Glutamatergic neuron (in vitro differentiated cells): ENCODE measurements around the gene ACKR1. TPM values are rescaled to one million over a fixed set of nuclear protein-coding genes. Genes with fewer than 3 reads are reported as not detected.

Experiments used
- DNase-seq: peaks from one replicate; pipeline ENCODE4 v3.0.0; 2022
- H3K27ac Mint-ChIP-seq: one replicate; pipeline ENCODE4 v1.8.0; 2020; ENCODE audit warnings: mild to moderate bottlenecking, mixed read lengths, inconsistent platforms; ENCODE audit not compliant: unreplicated experiment
- H3K27me3 Mint-ChIP-seq: one replicate; pipeline ENCODE4 v1.8.0; 2020; ENCODE audit warnings: mild to moderate bottlenecking, moderate library complexity, mixed read lengths, inconsistent platforms; ENCODE audit not compliant: unreplicated experiment
- H3K36me3 Mint-ChIP-seq: one replicate; pipeline ENCODE4 v1.8.0; 2020; ENCODE audit warnings: mild to moderate bottlenecking, mixed read lengths, inconsistent platforms; ENCODE audit not compliant: unreplicated experiment
- H3K4me1 Mint-ChIP-seq: one replicate; pipeline ENCODE4 v1.8.0; 2020; ENCODE audit warnings: mild to moderate bottlenecking, low read depth, mixed read lengths, inconsistent platforms; ENCODE audit not compliant: unreplicated experiment
- H3K4me3 Mint-ChIP-seq: one replicate; pipeline ENCODE4 v1.8.0; 2020; ENCODE audit warnings: mild to moderate bottlenecking, mixed read lengths, inconsistent platforms; ENCODE audit not compliant: unreplicated experiment
- H3K9me3 Mint-ChIP-seq: one replicate; pipeline ENCODE4 v1.8.0; 2020; ENCODE audit warnings: mild to moderate bottlenecking, moderate library complexity, mixed read lengths, inconsistent platforms; ENCODE audit not compliant: unreplicated experiment
- long read RNA-seq: library from polyadenylated mRNA; unstranded; transcript quantifications from one replicate; pipeline ENCODE4 v2.0.0, GENCODE V29; 2020; ENCODE audit not compliant: unreplicated experiment
- total RNA-seq: library from RNA; stranded (reverse); fragmentation: NEBNext Ultra II Directional; extraction: Animal tissue kit (Norgen Biotek cat#: 25700); gene quantifications from one replicate; pipeline ENCODE4 v1.2.1, GENCODE V29; 2021; ENCODE audit not compliant: unreplicated experiment
- TF ChIP-seq, protein P1 (sequence below): fragments of 200-600 bp; sonication (generic); IDR thresholded peaks from one replicate; pipeline ENCODE4 v1.5.0; 2021; ENCODE audit not compliant: partially characterized antibody, unreplicated experiment

The ACKR1 gene, protein sequence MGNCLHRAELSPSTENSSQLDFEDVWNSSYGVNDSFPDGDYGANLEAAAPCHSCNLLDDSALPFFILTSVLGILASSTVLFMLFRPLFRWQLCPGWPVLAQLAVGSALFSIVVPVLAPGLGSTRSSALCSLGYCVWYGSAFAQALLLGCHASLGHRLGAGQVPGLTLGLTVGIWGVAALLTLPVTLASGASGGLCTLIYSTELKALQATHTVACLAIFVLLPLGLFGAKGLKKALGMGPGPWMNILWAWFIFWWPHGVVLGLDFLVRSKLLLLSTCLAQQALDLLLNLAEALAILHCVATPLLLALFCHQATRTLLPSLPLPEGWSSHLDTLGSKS
- 13.5 TPM for total RNA-seq
- long read RNA-seq, partial matches to known transcripts = 0 of 2 reads
- long read RNA-seq, other reads (novel, unspliced or antisense) = 0 of 2 reads

- DNase-seq = no peak
- Mint-ChIP-seq H3K36me3 (peaks cover 10% of the 10 kb centered on the region), H3K9me3 (peaks cover 18% of the 10 kb centered on the region), H3K4me3 (no peak within 1 kb of the TSS), H3K27ac (peak within 1 kb of the TSS; percentile 49), H3K4me1 (peaks cover 44% of the 10 kb centered on the region), H3K27me3 (peaks cover 21% of the 10 kb centered on the region)
- TF ChIP-seq, protein P1, sequence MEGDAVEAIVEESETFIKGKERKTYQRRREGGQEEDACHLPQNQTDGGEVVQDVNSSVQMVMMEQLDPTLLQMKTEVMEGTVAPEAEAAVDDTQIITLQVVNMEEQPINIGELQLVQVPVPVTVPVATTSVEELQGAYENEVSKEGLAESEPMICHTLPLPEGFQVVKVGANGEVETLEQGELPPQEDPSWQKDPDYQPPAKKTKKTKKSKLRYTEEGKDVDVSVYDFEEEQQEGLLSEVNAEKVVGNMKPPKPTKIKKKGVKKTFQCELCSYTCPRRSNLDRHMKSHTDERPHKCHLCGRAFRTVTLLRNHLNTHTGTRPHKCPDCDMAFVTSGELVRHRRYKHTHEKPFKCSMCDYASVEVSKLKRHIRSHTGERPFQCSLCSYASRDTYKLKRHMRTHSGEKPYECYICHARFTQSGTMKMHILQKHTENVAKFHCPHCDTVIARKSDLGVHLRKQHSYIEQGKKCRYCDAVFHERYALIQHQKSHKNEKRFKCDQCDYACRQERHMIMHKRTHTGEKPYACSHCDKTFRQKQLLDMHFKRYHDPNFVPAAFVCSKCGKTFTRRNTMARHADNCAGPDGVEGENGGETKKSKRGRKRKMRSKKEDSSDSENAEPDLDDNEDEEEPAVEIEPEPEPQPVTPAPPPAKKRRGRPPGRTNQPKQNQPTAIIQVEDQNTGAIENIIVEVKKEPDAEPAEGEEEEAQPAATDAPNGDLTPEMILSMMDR = no peak
Measured at GRCh38 chr1:159204161-159205141, at the start of gene ACKR1. TSS of gene ACKR1 (plus strand) at chr1:159204875. CDS start at chr1:159204960, 85 bp downstream.

DNA sequence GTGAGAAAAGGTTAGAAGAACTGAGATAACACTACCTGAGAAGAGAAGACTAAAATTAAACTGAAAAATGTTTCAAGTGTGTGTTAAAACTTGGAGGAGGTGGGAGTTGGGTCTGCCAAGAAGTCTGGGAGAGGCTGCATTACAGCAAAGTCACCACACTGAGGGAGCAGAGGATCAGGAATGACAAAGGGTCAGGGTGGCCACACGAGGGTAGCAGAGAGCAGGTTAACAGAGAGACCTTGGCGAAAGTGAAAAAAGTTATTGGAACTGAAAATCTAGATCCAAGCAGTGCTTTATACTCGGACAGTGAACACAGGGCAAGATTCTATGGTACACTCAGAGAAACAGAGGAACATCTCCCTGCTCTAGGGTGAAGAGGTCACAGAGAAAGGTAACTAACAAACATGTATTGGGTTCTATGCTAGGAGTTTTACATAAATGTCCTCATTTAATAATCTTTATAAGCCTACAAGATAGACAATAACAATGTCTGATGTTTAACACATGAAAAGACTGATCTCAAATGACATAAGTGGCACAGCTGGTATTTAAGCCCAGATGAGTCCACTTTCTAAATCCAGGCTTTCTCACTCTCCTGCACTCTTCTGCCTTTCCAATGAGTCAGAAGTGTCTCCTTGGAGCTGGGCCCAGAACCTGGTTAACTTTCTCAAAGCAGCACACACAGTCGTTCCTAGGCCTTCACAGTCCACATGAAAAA, 43.5 kb upstream of the ACKR1 start:
- Mint-ChIP-seq H3K36me3 (peaks cover 5% of the 10 kb centered on the region), H3K4me1 (peaks cover 12% of the 10 kb centered on the region), H3K4me3 (peak overlapping the region; percentile 26), H3K27ac (no peak overlapping the region), H3K27me3 (peaks cover 4% of the 10 kb centered on the region), H3K9me3 (peaks cover 5% of the 10 kb centered on the region)
- TF ChIP-seq, protein P1 = peak; percentile 86
- peak; percentile 80 for DNase-seq

GRCh38 chr1:159161719-159162026, 43.0 kb upstream of the ACKR1 start:
- TF ChIP-seq, protein P1 = no peak
- Mint-ChIP-seq H3K4me1 (peaks cover 12% of the 10 kb centered on the region), H3K9me3 (peaks cover 4% of the 10 kb centered on the region), H3K4me3 (no peak overlapping the region), H3K36me3 (peaks cover 5% of the 10 kb centered on the region), H3K27ac (no peak overlapping the region), H3K27me3 (peaks cover 4% of the 10 kb centered on the region)
- DNase-seq = no peak

GRCh38 chr1:159162516-159163265, 42.0 kb upstream of the ACKR1 start:
- Mint-ChIP-seq H3K27ac (no peak overlapping the region), H3K4me3 (no peak overlapping the region), H3K36me3 (no peaks in the 10 kb centered on the region), H3K4me1 (peaks cover 12% of the 10 kb centered on the region), H3K27me3 (peaks cover 4% of the 10 kb centered on the region), H3K9me3 (peaks cover 4% of the 10 kb centered on the region)
- TF ChIP-seq, protein P1 = no peak
- no peak for DNase-seq
